ENCODE data around the gene VWA2. TPM values are rescaled to one million over a fixed set of nuclear protein-coding genes. Genes with fewer than 3 reads are reported as not detected.
A peak's percentile ranks its signal among the peaks of the same experiment; 100 is the strongest.

VWA2 gene
- total RNA-seq, 1 donor from 2014 or later: 15.5 TPM

DNA sequence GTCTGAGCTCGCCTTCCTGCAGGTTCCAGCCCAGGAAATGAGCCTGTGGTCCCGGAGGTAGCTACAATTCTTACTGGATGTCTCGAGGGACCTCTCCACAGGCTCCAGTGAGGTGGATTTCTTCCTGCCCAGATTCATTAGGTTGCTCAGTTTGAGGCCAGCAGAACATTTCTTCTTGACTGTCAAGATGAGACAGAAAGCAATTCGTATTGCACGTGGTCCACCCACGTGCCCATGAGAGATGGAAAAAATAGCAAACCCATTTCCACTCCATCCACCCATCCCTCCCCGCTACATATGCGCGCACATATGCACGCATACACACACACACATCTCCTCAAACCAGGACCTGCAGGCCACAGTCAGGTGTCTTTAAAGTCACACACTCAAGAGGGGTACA, 68.7 kb downstream of the VWA2 start:
- no peaks in the 10 kb centered on the region for H3K27me3 ChIP-seq
- no peak overlapping the region for H3K4me3 ChIP-seq
- H3K36me3 ChIP-seq: no peaks in the 10 kb centered on the region
- no peaks in the 10 kb centered on the region for H3K9me3 ChIP-seq
- peaks cover 7% of the 10 kb centered on the region for H3K4me1 ChIP-seq
- no peak overlapping the region for H3K27ac ChIP-seq
- ATAC-seq (no peak), DNase-seq (no peak)
- TF ChIP-seq, protein P1, sequence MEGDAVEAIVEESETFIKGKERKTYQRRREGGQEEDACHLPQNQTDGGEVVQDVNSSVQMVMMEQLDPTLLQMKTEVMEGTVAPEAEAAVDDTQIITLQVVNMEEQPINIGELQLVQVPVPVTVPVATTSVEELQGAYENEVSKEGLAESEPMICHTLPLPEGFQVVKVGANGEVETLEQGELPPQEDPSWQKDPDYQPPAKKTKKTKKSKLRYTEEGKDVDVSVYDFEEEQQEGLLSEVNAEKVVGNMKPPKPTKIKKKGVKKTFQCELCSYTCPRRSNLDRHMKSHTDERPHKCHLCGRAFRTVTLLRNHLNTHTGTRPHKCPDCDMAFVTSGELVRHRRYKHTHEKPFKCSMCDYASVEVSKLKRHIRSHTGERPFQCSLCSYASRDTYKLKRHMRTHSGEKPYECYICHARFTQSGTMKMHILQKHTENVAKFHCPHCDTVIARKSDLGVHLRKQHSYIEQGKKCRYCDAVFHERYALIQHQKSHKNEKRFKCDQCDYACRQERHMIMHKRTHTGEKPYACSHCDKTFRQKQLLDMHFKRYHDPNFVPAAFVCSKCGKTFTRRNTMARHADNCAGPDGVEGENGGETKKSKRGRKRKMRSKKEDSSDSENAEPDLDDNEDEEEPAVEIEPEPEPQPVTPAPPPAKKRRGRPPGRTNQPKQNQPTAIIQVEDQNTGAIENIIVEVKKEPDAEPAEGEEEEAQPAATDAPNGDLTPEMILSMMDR (IDR thresholded peaks at IDR 0.05): no peak
- intact Hi-C loops (cut with DNase I): no loop called here

DNA sequence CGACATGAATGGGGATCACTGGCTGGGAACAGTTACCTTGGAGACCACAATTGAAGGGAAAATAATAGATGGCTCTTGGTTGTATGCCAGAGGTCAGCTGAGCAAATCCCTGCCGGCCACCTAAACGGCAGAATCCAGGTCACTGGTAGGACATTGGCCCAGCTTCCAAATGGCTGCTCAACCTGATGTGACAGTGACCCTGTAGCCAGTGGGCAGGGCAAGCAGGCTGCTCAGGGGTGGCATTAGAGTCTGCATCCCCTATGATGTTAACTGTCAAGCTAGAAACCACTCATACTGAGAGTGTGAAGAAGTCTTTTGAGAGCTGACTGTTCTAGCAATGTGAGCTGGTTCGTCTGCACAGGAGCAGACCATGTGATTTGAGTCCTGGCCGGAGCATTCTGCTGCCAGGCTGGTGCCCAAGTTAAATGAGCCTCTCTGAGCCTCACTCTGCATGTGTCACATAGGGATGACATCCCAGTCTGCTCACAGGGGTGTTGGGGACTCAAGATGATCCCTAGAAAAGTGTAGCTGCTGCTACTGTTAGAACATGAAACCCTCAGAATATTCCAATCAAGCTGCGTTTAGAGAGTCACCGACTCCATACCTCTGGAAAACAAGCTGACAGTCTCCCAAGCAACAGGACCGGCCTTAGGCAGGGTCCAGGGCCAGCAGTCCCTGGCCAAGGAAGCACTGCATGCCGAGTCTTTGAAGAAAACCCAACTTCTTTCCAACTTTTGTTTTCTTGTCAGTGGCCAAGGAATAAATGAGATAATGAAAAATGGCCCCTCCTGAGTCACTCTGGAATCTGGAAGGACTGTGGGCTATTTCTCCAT, 69.7 kb downstream of the VWA2 start:
- no peaks in the 10 kb centered on the region for H3K36me3 ChIP-seq
- ATAC-seq (no peak), DNase-seq (peak; percentile 21)
- no peaks in the 10 kb centered on the region for H3K9me3 ChIP-seq
- peaks cover 7% of the 10 kb centered on the region for H3K4me1 ChIP-seq
- TF ChIP-seq, protein P1 (IDR thresholded peaks at IDR 0.05): no peak
- intact Hi-C loops (cut with DNase I): no loop called here
- H3K27ac ChIP-seq: no peak overlapping the region
- no peak overlapping the region for H3K4me3 ChIP-seq
- H3K27me3 ChIP-seq: no peaks in the 10 kb centered on the region

DNA sequence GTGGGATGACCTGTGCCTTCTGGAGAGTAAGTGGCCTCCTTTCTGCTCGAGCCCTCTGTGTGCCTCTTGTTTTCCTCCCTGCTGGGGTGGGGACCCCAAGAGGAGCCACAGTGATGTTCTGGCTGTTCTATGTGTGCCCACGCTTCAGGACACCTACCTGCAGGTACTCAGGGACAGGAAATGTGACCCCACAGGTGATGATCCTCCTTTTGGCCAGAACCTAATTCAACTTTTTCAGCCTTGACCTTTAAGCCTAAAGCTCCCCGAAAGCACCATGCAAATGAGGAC, 70.3 kb downstream of the VWA2 start:
- DNase-seq: peak; percentile 18
- Histone ChIP-seq H3K4me1 (peaks cover 4% of the 10 kb centered on the region), H3K4me3 (no peak overlapping the region), H3K27me3 (no peaks in the 10 kb centered on the region), H3K36me3 (no peaks in the 10 kb centered on the region), H3K9me3 (no peaks in the 10 kb centered on the region), H3K27ac (no peak overlapping the region)
- intact Hi-C loops (cut with DNase I): no loop called here
- TF ChIP-seq, protein P1 (IDR thresholded peaks at IDR 0.05): no peak
- no peak for ATAC-seq

DNA sequence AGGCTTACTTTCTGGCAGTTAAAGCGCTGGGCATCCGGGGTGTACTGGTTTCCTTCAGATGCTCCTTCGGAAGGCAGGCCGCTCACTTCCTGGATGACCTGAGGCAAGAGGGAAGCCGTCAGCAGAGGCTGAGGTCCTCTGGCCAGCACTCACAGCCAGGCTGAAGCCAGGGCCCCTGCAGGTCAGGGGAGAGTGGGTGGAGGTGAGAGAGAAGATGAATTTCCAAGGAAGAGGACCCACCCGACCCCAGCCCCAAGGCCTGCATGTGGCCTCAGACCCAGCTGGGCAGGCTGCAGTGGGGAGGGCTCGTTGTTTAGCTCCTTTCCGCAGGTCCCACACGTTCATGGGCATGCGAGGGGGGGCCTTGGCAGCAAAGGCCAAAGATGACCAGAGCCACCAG, 71.3 kb downstream of the VWA2 start:
- no peaks in the 10 kb centered on the region for H3K36me3 ChIP-seq
- H3K4me3 ChIP-seq: no peak overlapping the region
- H3K27ac ChIP-seq: no peak overlapping the region
- TF ChIP-seq, protein P1 (IDR thresholded peaks at IDR 0.05): no peak
- no peak for DNase-seq
- H3K9me3 ChIP-seq: no peaks in the 10 kb centered on the region
- no peaks in the 10 kb centered on the region for H3K27me3 ChIP-seq
- no peaks in the 10 kb centered on the region for H3K4me1 ChIP-seq
- no peak for ATAC-seq
- intact Hi-C loops (cut with DNase I): no loop called here

DNA sequence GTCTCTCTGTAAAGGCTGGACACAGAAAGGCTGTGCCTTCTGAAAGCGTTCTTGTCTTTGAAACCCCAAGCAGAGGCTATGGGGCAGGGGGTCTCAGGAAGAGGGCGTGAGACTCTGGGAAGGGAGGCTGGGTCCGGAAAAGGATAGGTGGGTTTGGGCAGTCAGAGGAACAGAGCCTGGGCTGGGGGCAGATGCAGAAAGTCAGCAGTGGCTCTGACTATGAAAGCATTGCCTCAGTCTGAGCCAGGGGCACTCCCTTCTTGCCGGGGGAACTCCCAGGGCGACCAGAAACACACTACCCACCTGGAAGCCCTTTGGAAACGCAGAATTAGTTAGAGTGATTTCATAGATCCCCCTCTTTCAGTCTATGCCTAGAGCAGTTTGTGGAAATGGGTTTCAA, 72.0 kb downstream of the VWA2 start:
- Histone ChIP-seq H3K4me3 (no peak overlapping the region), H3K4me1 (no peaks in the 10 kb centered on the region), H3K27ac (no peak overlapping the region), H3K9me3 (no peaks in the 10 kb centered on the region), H3K27me3 (no peaks in the 10 kb centered on the region), H3K36me3 (no peaks in the 10 kb centered on the region)
- DNase-seq: no peak
- intact Hi-C loops (cut with DNase I): no loop called here
- TF ChIP-seq, protein P1 (IDR thresholded peaks at IDR 0.05): no peak
- no peak for ATAC-seq
